ENCODE data around the gene ZNF366.

DNA sequence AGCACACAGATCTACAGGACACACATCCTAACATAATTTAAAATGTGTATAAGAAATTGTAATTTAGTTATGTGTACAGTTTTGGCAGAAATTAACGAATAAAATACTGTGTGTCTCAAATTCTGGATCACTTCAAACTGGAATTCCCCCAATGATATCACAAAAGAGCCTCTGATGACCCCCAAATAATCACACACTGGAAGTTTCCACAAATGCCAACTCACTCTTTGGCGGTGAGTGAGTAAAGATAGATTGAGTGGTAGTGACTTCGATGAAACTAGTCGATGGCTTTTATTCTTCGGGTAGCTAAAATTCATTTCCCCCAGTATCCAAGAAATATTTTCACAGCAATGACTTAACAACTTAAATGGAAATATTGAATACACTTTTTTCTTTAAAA, 2.2 kb downstream of the ZNF366 start:
- TF ChIP-seq, protein P1, sequence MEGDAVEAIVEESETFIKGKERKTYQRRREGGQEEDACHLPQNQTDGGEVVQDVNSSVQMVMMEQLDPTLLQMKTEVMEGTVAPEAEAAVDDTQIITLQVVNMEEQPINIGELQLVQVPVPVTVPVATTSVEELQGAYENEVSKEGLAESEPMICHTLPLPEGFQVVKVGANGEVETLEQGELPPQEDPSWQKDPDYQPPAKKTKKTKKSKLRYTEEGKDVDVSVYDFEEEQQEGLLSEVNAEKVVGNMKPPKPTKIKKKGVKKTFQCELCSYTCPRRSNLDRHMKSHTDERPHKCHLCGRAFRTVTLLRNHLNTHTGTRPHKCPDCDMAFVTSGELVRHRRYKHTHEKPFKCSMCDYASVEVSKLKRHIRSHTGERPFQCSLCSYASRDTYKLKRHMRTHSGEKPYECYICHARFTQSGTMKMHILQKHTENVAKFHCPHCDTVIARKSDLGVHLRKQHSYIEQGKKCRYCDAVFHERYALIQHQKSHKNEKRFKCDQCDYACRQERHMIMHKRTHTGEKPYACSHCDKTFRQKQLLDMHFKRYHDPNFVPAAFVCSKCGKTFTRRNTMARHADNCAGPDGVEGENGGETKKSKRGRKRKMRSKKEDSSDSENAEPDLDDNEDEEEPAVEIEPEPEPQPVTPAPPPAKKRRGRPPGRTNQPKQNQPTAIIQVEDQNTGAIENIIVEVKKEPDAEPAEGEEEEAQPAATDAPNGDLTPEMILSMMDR (IDR thresholded peaks at IDR 0.05; ENCODE audit: insufficient read depth, low read length, poor library complexity, severe bottlenecking) = no peak
- no peak for TF ChIP-seq EZH2phosphoT487 (conservative IDR thresholded peaks at IDR 0.05; ENCODE audit: low read length)
